MCF 10A (cell line): Measurements from ENCODE around the gene LSP1. TPM values are rescaled to one million over a fixed set of nuclear protein-coding genes. Genes with fewer than 3 reads are reported as not detected.

Source experiments
- BruUV-seq: library from RNA; stranded (reverse); fragments of 400-500 nt; replicated peaks from 2 replicates; lab custom pipeline; 2021; lab: Mats Ljungman, UMichigan
- CTCF ChIA-PET: fragments of 300-600 bp; sonication (Branson Sonifier 250); formaldehyde crosslinking; extraction: SDS; loops from one replicate; lab custom pipeline; 2021; ENCODE audit warnings: antibody characterized with exemption, inconsistent platforms; lab: Yijun Ruan, JAX
- POLR2A ChIA-PET: fragments of 300-600, 350-650 bp; sonication (Branson Sonifier 250); formaldehyde crosslinking; extraction: SDS; loops from one replicate; lab custom pipeline; 2020; ENCODE audit warnings: antibody characterized with exemption, inconsistent platforms; lab: Yijun Ruan, JAX
- DNase-seq: peaks from one replicate; pipeline ENCODE4 v3.0.0-alpha.2; 2018; ENCODE audit not compliant: unreplicated experiment
- H3K27ac Mint-ChIP-seq: one replicate; pipeline ENCODE4 v1.8.0; 2022; ENCODE audit warnings: mild to moderate bottlenecking, low read depth, mixed read lengths; ENCODE audit not compliant: unreplicated experiment
- H3K27me3 Mint-ChIP-seq: one replicate; pipeline ENCODE4 v1.8.0; 2022; ENCODE audit warnings: mixed read lengths; ENCODE audit not compliant: insufficient read depth, unreplicated experiment
- H3K36me3 Mint-ChIP-seq: one replicate; pipeline ENCODE4 v1.8.0; 2022; ENCODE audit warnings: mild to moderate bottlenecking, moderate library complexity, mixed read lengths; ENCODE audit not compliant: insufficient read depth, unreplicated experiment
- H3K4me1 Mint-ChIP-seq: one replicate; pipeline ENCODE4 v1.8.0; 2022; ENCODE audit warnings: mixed read lengths; ENCODE audit not compliant: insufficient read depth, unreplicated experiment
- H3K4me3 Mint-ChIP-seq: one replicate; pipeline ENCODE4 v1.8.0; 2022; ENCODE audit warnings: mild to moderate bottlenecking, moderate library complexity, mixed read lengths; ENCODE audit not compliant: unreplicated experiment
- H3K9me3 Mint-ChIP-seq: one replicate; pipeline ENCODE4 v1.8.0; 2022; ENCODE audit warnings: mixed read lengths; ENCODE audit not compliant: unreplicated experiment
- CTCF ChIP-seq: fragments of 200-600 bp; IDR thresholded peaks from one replicate; pipeline ENCODE4 v1.8.0; 2022; ENCODE audit warnings: antibody characterized with exemption, mild to moderate bottlenecking; ENCODE audit not compliant: unreplicated experiment
- intact Hi-C: fragments of 100-400 bp; cut with micrococcal nuclease; formaldehyde crosslinking; loops from 2 replicates; pipeline ENCODE4 v1.14.1; 2022
- total RNA-seq: library from RNA; stranded (reverse); gene quantifications from 2 replicates; pipeline ENCODE4 v1.2.3, GENCODE V29; 2022

Gene LSP1
- total RNA-seq, 1 experiment from 2014 or later = 3.7 TPM

- CTCF ChIA-PET = interaction anchor here (0.6 kb wide), 1 partner anchor 63 kb away, joined by 3 read pairs; no protein-coding TSS in a partner anchor
- no peak overlapping the region for H3K4me3 Mint-ChIP-seq
- no peak for TF ChIP-seq CTCF
These were observed 79.8 kb downstream of the LSP1 start for GRCh38 chr11:1932681-1933080.

GRCh38 chr11:1933416-1934334 is 80.8 kb downstream of the LSP1 start:
- peaks cover 5% of the 10 kb centered on the region for H3K4me1 Mint-ChIP-seq
- POLR2A ChIA-PET = no interaction called here

More at GRCh38 chr11:1932681-1933080, 79.8 kb downstream of the LSP1 start:
- no peak overlapping the region for H3K27ac Mint-ChIP-seq
- POLR2A ChIA-PET = no interaction called here
- no peaks in the 10 kb centered on the region for H3K9me3 Mint-ChIP-seq
- peaks cover 5% of the 10 kb centered on the region for H3K4me1 Mint-ChIP-seq
- no TSS peak for BruUV-seq
- DNase-seq = no peak
- peaks cover 32% of the 10 kb centered on the region for H3K27me3 Mint-ChIP-seq
- no peaks in the 10 kb centered on the region for H3K36me3 Mint-ChIP-seq
- intact Hi-C loops = no loop called here

GRCh38 chr11:1934335-1935155 is 81.7 kb downstream of the LSP1 start:
- no peak for DNase-seq
- CTCF ChIA-PET = interaction anchor here (0.6 to 1.1 kb wide), 4 partner anchors 31 to 258 kb away, joined by 3 read pairs; no protein-coding TSS in a partner anchor
- Mint-ChIP-seq H3K36me3 (no peaks in the 10 kb centered on the region), H3K4me1 (peaks cover 5% of the 10 kb centered on the region), H3K9me3 (no peaks in the 10 kb centered on the region), H3K4me3 (no peak overlapping the region), H3K27me3 (peaks cover 27% of the 10 kb centered on the region), H3K27ac (no peak overlapping the region)
- intact Hi-C loops = no loop called here
- POLR2A ChIA-PET = no interaction called here
- BruUV-seq = no TSS peak
- no peak for TF ChIP-seq CTCF

More at GRCh38 chr11:1933416-1934334, 80.8 kb downstream of the LSP1 start:
- TF ChIP-seq CTCF = no peak
- Mint-ChIP-seq H3K9me3 (no peaks in the 10 kb centered on the region), H3K27me3 (peaks cover 32% of the 10 kb centered on the region), H3K36me3 (no peaks in the 10 kb centered on the region), H3K4me3 (no peak overlapping the region), H3K27ac (no peak overlapping the region)
- no TSS peak for BruUV-seq
- CTCF ChIA-PET = interaction anchor here (0.6 kb wide), 2 partner anchors 216 to 223 kb away, joined by 3 read pairs; no protein-coding TSS in a partner anchor
- intact Hi-C loops = no loop called here
- DNase-seq = no peak
